Measurements from ENCODE around the gene FAU. TPM values are rescaled to one million over a fixed set of nuclear protein-coding genes. Genes with fewer than 3 reads are reported as not detected.

The FAU gene
- total and polyA plus RNA-seq, 2 of the 13 experiments (the other 11 are each of a cell fraction or from before 2014, with no cell fraction given), result 374 to 869 TPM

DNA sequence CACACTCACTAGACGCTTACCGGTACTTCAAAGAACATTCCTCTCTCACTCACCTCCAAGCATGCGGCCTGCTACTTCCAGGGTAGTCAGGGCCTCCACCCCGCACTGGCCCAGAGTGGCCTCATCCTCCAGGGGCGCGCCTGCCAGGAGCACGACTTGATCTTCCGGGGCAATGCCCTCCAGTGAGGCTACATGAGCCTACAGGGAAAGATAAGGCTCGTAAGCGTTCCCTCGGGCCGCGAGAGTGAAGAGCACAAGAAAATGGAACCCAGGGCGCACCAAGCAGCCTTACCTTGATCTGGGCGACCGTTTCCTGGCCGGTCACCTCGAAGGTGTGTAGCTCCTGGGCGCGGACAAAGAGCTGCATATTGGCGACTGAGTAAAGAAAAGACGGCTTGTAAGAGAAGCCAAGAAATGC is 478 bp downstream of the FAU start:
- Histone ChIP-seq H3K79me2 (ENCODE audit: insufficient read depth, low read length) (peaks cover 46% of the 10 kb centered on the region), H3K4me1 (ENCODE audit: insufficient read depth, low read length) (peaks cover 41% of the 10 kb centered on the region), H3K9ac (ENCODE audit: insufficient read depth, low read depth, low read length) (peak overlapping the region; percentile 95), H3K27me3 (ENCODE audit: control insufficient read depth in 1 of 2, insufficient read depth in 2 of 2, low read length in 2 of 2) (no peaks in the 10 kb centered on the region; a peak in 1 of 5 replicates), H2AFZ (ENCODE audit: low read length) (no peak overlapping the region), H4K20me1 (ENCODE audit: insufficient read depth, low read length) (no peaks in the 10 kb centered on the region), H3K4me2 (ENCODE audit: low read depth, low read length) (peak overlapping the region; percentile 96), H3K27ac (ENCODE audit: extremely low read length, insufficient read depth, low read length) (peak overlapping the region; percentile 76), H3K4me3 (replicated peaks in 1 of 3; ENCODE audit: insufficient read depth in 1 of 3, low read depth in 2 of 3, low read length in 3 of 3) (peak overlapping the region; percentile 79 to 91 (median 81)), H3K36me3 (replicated peaks in 1 of 2; ENCODE audit: control insufficient read depth in 1 of 2, insufficient read depth in 2 of 2, low read length in 2 of 2) (peaks cover 19 to 44% of the 10 kb centered on the region in 2 experiments), H3K9me3 (ENCODE audit: low read length) (no peaks in the 10 kb centered on the region)
- no peak for DNase-seq (ENCODE audit: low spot score)
- ChIA-PET CTCF (ENCODE audit: low intra/inter-chr PET ratio, low total read pairs) (no interaction called here), POLR2A (interaction anchor here (0.5 to 4.9 kb wide), 31 partner anchors 10 to 531 kb away, joined by 3 to 105 read pairs (median 4); partner anchors contain the start of genes ARL2, BATF2, CAPN1 and DPF2)
- in situ Hi-C loops (cut with HindIII; ENCODE audit: extremely low pct_ligation_motif_present, low pct_unique_long_range_greater_than_20kb), result no loop called here
- intact Hi-C loops (cut with micrococcal nuclease; ENCODE audit: unreplicated experiment), result no loop called here
- 0% methylated on average over 17 of the region's 22 CpGs for WGBS (ENCODE audit: low lambda C conversion rate)
- FAIRE-seq, result no peak
- BruUV-seq (replicated peaks), result no TSS peak
- ATAC-seq, result peak; percentile 10
- TF ChIP-seq DNMT1 (CRISPR knock-in tag; IDR thresholded peaks at IDR 0.05) (0 out of 2 replicates have a peak, but pooled peaks have one; percentile 12), TCF7L2 (IDR thresholded peaks at IDR 0.05; ENCODE audit: low read depth, low read length) (no peak), BORCS8-MEF2B (CRISPR knock-in tag; IDR thresholded peaks at IDR 0.05) (peak; percentile 17; the same call in 1 of the 2 replicates), ZNF678 (CRISPR knock-in tag; IDR thresholded peaks at IDR 0.05) (0 out of 2 replicates have a peak, but pooled peaks have one; percentile 14), ZNF543 (CRISPR knock-in tag; IDR thresholded peaks at IDR 0.05) (0 out of 2 replicates have a peak, but pooled peaks have one; percentile 0), SP4 (CRISPR knock-in tag; IDR thresholded peaks at IDR 0.05) (no peak), ZNF441 (CRISPR knock-in tag; IDR thresholded peaks at IDR 0.05; ENCODE audit: borderline replicate concordance) (0 out of 2 replicates have a peak, but pooled peaks have one; percentile 47), EED (CRISPR knock-in tag; IDR thresholded peaks at IDR 0.05) (no peak), ZBTB37 (CRISPR knock-in tag; IDR thresholded peaks at IDR 0.05) (no peak), CREB1 (IDR thresholded peaks at IDR 0.05) (no peak), CREB1 (CRISPR knock-in tag; IDR thresholded peaks at IDR 0.05) (no peak), HINFP (CRISPR knock-in tag; IDR thresholded peaks at IDR 0.05; ENCODE audit: low read depth) (0 out of 2 replicates have a peak, but pooled peaks have one; percentile 11), NR3C1 (CRISPR knock-in tag; IDR thresholded peaks at IDR 0.05) (no peak)
- TF ChIP-seq, protein P1, sequence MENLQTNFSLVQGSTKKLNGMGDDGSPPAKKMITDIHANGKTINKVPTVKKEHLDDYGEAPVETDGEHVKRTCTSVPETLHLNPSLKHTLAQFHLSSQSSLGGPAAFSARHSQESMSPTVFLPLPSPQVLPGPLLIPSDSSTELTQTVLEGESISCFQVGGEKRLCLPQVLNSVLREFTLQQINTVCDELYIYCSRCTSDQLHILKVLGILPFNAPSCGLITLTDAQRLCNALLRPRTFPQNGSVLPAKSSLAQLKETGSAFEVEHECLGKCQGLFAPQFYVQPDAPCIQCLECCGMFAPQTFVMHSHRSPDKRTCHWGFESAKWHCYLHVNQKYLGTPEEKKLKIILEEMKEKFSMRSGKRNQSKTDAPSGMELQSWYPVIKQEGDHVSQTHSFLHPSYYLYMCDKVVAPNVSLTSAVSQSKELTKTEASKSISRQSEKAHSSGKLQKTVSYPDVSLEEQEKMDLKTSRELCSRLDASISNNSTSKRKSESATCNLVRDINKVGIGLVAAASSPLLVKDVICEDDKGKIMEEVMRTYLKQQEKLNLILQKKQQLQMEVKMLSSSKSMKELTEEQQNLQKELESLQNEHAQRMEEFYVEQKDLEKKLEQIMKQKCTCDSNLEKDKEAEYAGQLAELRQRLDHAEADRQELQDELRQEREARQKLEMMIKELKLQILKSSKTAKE (CRISPR knock-in tag; IDR thresholded peaks at IDR 0.05; ENCODE audit: borderline replicate concordance), result no peak
- TF ChIP-seq, protein P2, sequence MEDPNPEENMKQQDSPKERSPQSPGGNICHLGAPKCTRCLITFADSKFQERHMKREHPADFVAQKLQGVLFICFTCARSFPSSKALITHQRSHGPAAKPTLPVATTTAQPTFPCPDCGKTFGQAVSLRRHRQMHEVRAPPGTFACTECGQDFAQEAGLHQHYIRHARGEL (CRISPR knock-in tag; IDR thresholded peaks at IDR 0.05), result 0 out of 2 replicates have a peak, but pooled peaks have one; percentile 37
- TF ChIP-seq, protein P3, sequence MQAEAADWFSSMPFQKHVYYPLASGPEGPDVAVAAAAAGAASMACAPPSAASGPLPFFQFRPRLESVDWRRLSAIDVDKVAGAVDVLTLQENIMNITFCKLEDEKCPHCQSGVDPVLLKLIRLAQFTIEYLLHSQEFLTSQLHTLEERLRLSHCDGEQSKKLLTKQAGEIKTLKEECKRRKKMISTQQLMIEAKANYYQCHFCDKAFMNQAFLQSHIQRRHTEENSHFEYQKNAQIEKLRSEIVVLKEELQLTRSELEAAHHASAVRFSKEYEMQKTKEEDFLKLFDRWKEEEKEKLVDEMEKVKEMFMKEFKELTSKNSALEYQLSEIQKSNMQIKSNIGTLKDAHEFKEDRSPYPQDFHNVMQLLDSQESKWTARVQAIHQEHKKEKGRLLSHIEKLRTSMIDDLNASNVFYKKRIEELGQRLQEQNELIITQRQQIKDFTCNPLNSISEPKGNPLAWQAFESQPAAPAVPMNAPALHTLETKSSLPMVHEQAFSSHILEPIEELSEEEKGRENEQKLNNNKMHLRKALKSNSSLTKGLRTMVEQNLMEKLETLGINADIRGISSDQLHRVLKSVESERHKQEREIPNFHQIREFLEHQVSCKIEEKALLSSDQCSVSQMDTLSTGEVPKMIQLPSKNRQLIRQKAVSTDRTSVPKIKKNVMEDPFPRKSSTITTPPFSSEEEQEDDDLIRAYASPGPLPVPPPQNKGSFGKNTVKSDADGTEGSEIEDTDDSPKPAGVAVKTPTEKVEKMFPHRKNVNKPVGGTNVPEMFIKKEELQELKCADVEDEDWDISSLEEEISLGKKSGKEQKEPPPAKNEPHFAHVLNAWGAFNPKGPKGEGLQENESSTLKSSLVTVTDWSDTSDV (CRISPR knock-in tag; IDR thresholded peaks at IDR 0.05), result 0 out of 2 replicates have a peak, but pooled peaks have one; percentile 54

All from HepG2 (cell line).